Left ventricle myocardium inferior (tissue), 1 donor: ENCODE data around the gene FGF22. TPM values are rescaled to one million over a fixed set of nuclear protein-coding genes. Genes with fewer than 3 reads are reported as not detected.
"Not testable (repeated sequence)": the region's sequence is repeated elsewhere in the genome, so short reads cannot be mapped to it uniquely, and the experiment has no call there.

ENCODE experiments used
- DNase-seq: peaks from one replicate; pipeline ENCODE4 v3.0.0-alpha.2; 2020
- H3K27ac ChIP-seq: fragments of 200-600 bp; replicated peaks from 2 replicates; pipeline ENCODE4 v1.8.0; 2021
- H3K27me3 ChIP-seq: fragments of 200-600 bp; 2 replicates; pipeline ENCODE4 v1.8.0; 2021; ENCODE audit warnings: low read depth
- H3K36me3 ChIP-seq: fragments of 200-600 bp; 2 replicates; pipeline ENCODE4 v1.8.0; 2021
- H3K4me1 ChIP-seq: fragments of 200-600 bp; 2 replicates; pipeline ENCODE4 v1.8.0; 2021
- H3K4me3 ChIP-seq: fragments of 200-600 bp; 2 replicates; pipeline ENCODE4 v1.8.0; 2021; ENCODE audit warnings: mild to moderate bottlenecking, moderate library complexity
- H3K9me3 ChIP-seq: fragments of 200-600 bp; replicated peaks from 2 replicates; pipeline ENCODE4 v1.8.0; 2021
- intact Hi-C: fragments of 100-400 bp; cut with micrococcal nuclease; formaldehyde crosslinking; loops from one replicate; pipeline ENCODE4 v1.11.0; 2022
- total RNA-seq: library from RNA; stranded (reverse); fragmentation: NEBNext Ultra II Directional; extraction: Animal tissue kit (Norgen Biotek cat#: 25700); gene quantifications from one replicate; pipeline ENCODE4 v1.2.1, GENCODE V29; 2021
- TF ChIP-seq, protein P1 (sequence below): fragments of 200-600 bp; IDR thresholded peaks from 2 replicates; pipeline ENCODE4 v1.8.0; 2021; ENCODE audit warnings: antibody characterized with exemption, mild to moderate bottlenecking, borderline replicate concordance
- donor health status: DM: no; HTN: yes; CAD: no; lungs with severe emphysema.

The FGF22 gene
- total RNA-seq, 1 donor from 2014 or later: not detected

- peaks cover 7% of the 10 kb centered on the region for H3K9me3 ChIP-seq
- TF ChIP-seq, protein P1, sequence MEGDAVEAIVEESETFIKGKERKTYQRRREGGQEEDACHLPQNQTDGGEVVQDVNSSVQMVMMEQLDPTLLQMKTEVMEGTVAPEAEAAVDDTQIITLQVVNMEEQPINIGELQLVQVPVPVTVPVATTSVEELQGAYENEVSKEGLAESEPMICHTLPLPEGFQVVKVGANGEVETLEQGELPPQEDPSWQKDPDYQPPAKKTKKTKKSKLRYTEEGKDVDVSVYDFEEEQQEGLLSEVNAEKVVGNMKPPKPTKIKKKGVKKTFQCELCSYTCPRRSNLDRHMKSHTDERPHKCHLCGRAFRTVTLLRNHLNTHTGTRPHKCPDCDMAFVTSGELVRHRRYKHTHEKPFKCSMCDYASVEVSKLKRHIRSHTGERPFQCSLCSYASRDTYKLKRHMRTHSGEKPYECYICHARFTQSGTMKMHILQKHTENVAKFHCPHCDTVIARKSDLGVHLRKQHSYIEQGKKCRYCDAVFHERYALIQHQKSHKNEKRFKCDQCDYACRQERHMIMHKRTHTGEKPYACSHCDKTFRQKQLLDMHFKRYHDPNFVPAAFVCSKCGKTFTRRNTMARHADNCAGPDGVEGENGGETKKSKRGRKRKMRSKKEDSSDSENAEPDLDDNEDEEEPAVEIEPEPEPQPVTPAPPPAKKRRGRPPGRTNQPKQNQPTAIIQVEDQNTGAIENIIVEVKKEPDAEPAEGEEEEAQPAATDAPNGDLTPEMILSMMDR: peak; percentile 98
- peaks cover 50% of the 10 kb centered on the region for H3K4me1 ChIP-seq
- peak overlapping the region; percentile 37 for H3K27ac ChIP-seq
- no peaks in the 10 kb centered on the region for H3K36me3 ChIP-seq
- peak; percentile 82 for DNase-seq
- intact Hi-C loops: loop anchor here (5.0 kb wide), 1 partner anchor 67 kb away; no protein-coding TSS in a partner anchor
- no peaks in the 10 kb centered on the region for H3K27me3 ChIP-seq
- peak overlapping the region; percentile 50 for H3K4me3 ChIP-seq
Observed at GRCh38 chr19:664913-665443, 25.3 kb downstream of the FGF22 start.

- not testable (repeated sequence) for H3K27ac ChIP-seq, H3K4me3 ChIP-seq, DNase-seq, H3K9me3 ChIP-seq, H3K36me3 ChIP-seq, H3K27me3 ChIP-seq
- intact Hi-C loops: loop anchor here (5.0 kb wide), 1 partner anchor 65 kb away; no protein-coding TSS in a partner anchor
- peaks cover 29% of the 10 kb centered on the region for H3K4me1 ChIP-seq
Observed at GRCh38 chr19:666985-667573, 27.4 kb downstream of the FGF22 start.

GRCh38 chr19:668675-669434, 29.2 kb downstream of the FGF22 start:
- peaks cover 14% of the 10 kb centered on the region for H3K4me1 ChIP-seq
- not testable (repeated sequence) for H3K27ac ChIP-seq, H3K4me3 ChIP-seq, H3K9me3 ChIP-seq, DNase-seq, H3K36me3 ChIP-seq, H3K27me3 ChIP-seq
- intact Hi-C loops: loop anchor here (5.0 kb wide), 1 partner anchor 63 kb away; no protein-coding TSS in a partner anchor

DNA sequence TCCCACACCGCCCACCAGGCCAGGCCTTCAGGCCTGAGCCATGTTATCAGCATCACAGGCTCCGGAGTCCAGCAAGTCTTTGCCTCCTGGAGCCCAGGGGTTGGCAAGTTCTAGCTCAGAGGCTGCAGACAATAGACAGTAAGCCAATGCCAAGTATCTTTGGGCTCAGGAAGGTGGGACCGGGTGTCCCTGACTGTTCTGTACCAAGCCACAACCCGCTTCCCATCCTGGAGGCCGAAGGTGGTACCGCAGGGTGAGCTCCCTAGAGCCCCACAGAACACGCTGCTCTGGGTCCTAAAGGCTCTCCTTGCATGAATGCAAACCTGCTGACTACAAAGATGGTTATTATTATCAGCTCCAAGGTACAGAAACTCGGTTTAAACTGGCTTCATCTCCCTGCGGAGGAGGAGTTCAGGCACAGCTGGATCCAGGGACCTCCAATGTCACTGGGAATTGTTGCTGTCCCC, 31.0 kb downstream of the FGF22 start:
- TF ChIP-seq, protein P1: no peak
- intact Hi-C loops: no loop called here
- no peak overlapping the region for H3K27ac ChIP-seq
- H3K4me1 ChIP-seq: peaks cover 12% of the 10 kb centered on the region
- DNase-seq: no peak
- H3K27me3 ChIP-seq: no peaks in the 10 kb centered on the region
- no peaks in the 10 kb centered on the region for H3K36me3 ChIP-seq
- no peak overlapping the region for H3K4me3 ChIP-seq
- H3K9me3 ChIP-seq: peaks cover 7% of the 10 kb centered on the region

DNA sequence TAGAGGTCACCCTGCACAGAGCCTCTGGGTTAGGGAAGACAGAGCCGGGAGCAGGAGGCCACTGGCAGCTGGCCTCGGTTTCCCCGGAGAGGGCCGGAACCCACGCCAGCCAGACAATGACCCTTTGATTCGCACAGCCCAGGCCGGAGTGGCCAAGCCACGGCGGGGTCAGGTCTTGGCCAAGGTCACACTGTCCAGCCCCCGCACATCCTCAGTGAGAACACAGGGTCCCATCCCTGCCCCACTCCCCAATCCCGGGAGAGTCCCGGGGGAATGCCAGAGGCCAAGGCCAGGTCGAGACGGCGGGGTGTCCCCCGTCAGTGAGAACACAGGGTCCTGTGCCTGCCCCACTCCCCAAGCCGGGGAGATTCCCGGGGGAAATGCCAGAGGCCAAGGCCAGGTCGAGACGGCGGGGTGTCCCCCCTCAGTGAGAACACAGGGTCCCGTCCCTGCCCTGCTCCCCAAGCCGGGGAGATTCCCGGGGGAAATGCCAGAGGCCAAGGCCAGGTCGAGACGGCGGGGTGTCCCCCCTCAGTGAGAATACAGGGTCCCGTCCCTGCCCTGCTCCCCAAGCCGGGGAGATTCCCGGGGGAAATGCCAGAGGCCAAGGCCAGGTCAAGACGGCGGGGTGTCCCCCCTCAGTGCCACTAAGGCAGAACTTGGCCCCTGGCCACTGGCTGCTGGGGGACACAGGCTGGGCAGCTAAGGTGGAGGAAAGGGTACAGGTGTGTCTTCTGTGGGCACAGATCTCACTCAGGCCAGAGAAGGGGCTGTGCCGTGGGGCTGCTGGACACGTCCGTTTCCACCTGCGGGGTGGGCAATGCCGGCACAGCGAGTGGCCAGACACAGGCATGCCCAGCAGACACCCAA, 34.8 kb downstream of the FGF22 start:
- TF ChIP-seq, protein P1: no peak
- Histone ChIP-seq H3K36me3 (no peaks in the 10 kb centered on the region), H3K9me3 (no peaks in the 10 kb centered on the region), H3K4me1 (peaks cover 46% of the 10 kb centered on the region), H3K4me3 (no peak overlapping the region), H3K27ac (peak overlapping the region; percentile 99), H3K27me3 (peaks cover 10% of the 10 kb centered on the region)
- peak; percentile 58 for DNase-seq
- intact Hi-C loops: no loop called here

DNA sequence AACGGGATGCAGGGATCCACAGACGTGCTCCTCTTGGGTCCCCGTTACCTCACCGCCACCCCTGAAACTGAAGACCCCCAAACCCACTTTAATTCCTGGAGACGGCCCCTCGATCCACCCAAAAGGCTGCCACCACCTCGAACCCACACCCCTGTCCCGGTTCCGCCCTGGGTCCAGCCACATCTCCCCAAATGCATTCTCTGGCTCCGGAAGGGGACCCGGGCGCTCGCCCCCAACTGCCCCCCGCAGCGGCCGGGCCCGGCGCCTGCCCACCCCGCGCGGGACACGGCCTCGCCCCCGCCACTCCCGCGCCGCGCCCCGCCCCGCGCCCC, 36.3 kb downstream of the FGF22 start:
- H3K27ac ChIP-seq: peak overlapping the region; percentile 99
- H3K4me3 ChIP-seq: peak overlapping the region; percentile 90
- intact Hi-C loops: no loop called here
- peaks cover 57% of the 10 kb centered on the region for H3K4me1 ChIP-seq
- no peaks in the 10 kb centered on the region for H3K9me3 ChIP-seq
- H3K27me3 ChIP-seq: peaks cover 10% of the 10 kb centered on the region
- DNase-seq: peak; percentile 62
- no peaks in the 10 kb centered on the region for H3K36me3 ChIP-seq
- TF ChIP-seq, protein P1: no peak
